ENCODE measurements around the gene PITPNC1.
"Not testable (repeated sequence)": the region's sequence is repeated elsewhere in the genome, so short reads cannot be mapped to it uniquely, and the experiment has no call there.

PITPNC1 gene

DNA sequence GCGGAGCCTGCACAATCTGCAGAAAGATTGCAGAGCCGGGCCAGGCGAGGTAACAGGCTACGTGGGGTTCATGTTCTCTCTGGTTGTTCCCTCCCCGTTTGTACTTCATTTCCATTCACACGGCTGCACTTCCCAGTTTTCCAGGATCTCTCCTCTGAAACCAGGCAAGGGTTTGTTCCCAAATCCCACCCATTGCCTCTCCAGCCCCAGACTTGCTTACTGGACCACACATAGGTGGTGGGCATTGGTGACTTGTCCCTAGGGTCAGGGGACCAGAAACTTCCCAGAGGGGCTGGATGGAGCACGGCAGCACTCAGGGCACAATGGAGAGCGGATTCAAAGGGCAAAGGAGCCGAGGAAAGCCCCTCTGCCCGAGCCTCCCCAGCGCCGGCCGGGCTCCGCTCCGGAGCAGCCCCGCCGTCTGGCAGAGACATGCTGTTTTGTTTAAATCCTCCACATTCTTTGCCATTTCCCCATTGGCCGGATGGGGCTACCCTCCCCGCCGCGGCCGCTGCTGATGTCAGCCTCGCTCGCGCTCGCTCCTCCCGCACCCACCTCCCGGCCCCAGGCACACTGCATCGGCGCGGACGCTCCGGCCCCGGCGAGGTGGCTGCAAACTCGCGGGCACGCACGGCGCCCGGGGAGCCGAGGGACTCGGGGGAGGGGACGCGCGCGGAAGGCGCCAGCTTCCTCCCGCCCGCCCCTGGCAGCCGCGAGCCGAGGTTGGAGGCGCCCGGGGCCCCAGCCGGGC lies at the start of gene PITPNC1:
Gene PITPNC1 (plus strand): TSS at position 545 of the 751 bp plus-strand sequence.
- peak; percentile 78 for DNase-seq

DNA sequence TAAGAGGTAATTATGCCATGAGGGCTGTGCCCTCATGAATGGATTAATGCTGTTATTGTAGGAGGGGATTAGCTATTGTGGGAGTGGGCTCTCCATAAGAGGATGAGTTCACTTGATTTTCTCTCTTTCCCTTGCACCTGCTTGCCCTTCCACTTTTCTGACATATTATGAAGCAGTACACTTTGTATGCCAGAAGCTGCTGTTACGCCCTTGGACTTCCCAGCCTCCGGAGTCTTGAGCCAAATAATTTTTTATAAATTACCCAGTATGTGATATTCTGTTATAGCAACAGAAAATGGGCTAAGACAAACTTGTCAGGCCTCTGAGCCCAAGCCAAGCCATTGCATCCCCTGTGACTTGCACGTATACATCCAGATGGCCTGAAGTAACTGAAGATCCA lies 49.1 kb upstream of the PITPNC1 start:
- no peak for DNase-seq

DNA sequence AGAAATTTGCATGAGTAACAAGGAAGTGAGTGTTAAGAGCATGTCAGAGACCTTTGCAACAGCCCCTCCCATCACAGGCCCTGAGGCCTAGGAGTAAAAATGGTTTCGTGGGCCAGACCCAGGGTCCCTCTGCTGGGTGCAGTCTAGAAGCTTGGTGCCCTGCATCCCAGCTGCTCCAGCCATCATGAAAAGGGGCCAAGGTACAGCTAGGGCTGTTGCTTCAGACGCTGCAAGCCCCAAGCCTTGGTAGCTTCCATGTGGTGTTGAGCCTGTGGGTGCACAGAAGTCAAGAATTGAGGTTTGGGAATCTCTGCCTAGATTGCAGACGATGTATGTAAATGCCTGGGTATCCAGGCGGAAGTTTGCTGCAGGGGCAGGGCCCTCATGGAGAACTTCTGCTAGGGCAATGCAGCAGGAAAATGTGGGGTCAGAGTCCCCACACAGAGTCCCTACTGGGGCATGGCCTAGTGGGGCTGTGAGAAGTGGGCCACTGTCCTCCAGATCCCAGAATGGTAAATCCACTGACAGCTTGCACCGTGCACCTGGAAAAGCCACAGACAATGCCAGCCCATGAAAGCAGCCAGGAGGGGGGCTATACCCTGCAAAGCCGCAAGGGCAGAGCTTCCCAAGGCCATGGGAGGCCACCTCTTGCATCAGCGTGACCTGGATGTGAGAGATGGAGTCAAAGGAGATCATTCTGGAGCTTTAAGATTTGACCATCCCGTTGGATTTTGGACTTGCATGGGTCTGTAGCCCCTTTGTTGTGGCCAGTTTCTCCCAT lies 45.5 kb upstream of the PITPNC1 start:
- DNase-seq = not testable (repeated sequence)

GRCh38 chr17:67332162-67332508 lies 44.9 kb upstream of the PITPNC1 start:
- not testable (repeated sequence) for DNase-seq

GRCh38 chr17:67335245-67335835 lies 41.7 kb upstream of the PITPNC1 start:
- DNase-seq = no peak

GRCh38 chr17:67336859-67337258 lies 40.2 kb upstream of the PITPNC1 start:
- no peak for DNase-seq

DNA sequence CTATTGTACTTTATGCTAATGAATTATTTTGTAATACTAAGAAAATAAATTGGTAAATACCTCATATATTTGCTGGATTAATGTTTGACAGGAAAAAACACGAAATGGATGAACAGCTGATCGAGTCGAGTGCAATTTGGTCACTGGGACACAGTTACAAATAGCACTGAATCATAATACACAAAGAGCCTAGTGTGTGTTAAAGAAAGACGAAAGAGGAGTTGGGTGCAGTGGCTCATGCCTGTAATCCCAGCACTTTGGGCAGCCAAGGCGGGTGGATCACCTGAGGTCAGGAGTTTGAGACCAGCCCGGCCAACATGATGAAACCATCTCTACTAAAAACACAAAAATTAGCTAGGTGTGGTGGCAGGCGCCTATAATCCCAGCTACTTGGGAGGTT lies 38.7 kb upstream of the PITPNC1 start:
- not testable (repeated sequence) for DNase-seq

GRCh38 chr17:67343237-67343636 lies 33.8 kb upstream of the PITPNC1 start:
- no peak for DNase-seq

DNA sequence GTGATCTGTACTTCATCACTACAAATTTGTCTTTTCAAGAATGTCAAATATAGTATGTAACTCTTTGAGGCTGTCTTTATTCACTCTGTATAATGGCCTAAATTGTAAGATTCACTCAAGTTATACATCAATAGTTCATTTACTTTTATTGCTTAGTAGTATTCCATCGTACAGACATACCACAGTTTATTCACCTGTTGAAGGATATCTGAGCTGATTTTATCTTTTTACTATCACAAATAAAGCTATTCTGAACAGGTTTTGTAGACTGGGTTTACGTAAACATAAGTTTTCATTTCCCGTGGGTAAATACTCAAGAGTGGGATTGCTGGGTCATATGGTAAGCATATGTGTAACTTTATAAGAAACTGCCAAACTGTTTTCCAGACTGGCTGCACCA lies 29.3 kb upstream of the PITPNC1 start:
- no peak for DNase-seq

DNA sequence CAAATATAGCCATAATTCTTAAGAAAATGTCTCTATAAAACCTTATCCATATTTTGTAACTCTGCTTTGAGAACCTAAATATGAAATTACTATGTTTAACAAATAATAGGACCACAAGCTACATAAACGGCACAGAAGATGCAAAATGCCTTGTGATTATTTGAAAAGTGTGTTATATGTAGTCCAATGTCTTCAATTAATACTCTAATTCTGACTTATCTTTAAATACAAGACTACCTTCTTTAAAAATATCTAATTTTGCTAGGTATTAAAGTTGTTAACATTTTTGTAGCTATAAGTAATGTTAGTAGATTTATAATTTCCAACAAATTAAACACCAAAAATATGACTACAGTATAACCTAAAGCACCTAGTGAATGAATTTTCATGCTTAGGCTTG lies 27.7 kb upstream of the PITPNC1 start:
- no peak for DNase-seq

- DNase-seq = no peak
These were observed 23.9 kb upstream of the PITPNC1 start for GRCh38 chr17:67353161-67353560.

DNA sequence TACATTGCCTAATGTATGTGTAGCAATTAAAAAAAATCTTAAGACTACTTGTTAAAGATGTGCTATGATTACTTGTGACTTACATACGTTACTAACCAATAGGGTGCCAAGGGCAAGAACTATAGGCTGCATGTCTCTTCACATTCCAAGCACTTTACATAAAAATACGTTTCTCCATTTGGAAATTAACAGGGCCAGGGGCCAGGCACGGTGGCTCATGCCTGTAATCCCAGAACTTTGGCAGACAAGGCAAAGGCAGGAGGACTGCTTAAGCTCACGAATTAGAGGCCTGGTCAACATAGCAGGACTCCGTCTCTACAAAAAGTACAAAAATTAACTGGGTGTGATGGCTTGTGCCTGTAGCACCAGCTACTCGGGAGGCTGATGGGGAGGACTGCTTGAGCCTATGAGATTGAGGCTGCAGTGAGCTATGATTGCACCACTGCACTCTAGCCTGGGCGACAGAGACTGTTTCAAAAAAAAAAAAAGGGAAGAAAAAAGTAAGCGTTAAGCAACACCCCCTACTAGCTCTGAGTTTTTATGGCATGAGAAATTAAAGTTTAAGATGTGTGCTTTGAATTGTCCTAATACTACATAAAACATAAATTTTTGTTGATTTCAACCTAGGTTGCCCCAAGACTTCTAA lies 23.0 kb upstream of the PITPNC1 start:
- no peak for DNase-seq

- no peak for DNase-seq
These were observed 18.5 kb upstream of the PITPNC1 start for GRCh38 chr17:67358612-67359011.

- peak; percentile 16 for DNase-seq
These were observed 16.9 kb upstream of the PITPNC1 start for GRCh38 chr17:67359960-67360791.

GRCh38 chr17:67360880-67361279 lies 16.2 kb upstream of the PITPNC1 start:
- DNase-seq = no peak

DNA sequence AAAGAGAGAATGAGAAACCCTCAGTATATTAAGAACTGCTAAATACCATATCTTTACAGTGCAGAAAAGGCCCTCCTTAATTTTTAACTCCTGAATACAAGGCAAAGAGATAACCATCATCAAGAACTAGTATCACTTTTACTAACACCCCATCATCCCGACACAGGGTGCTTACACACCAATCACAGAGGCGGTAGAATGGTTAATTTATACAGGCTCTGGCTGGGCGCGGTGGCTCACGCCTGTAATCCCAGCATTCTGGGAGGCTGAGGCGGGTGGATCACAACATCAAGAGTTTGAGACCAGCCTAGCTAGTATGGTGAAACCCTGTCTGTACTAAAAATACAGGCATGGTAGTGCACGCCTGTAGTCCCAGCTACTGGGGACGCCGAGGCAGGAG lies 14.9 kb upstream of the PITPNC1 start:
- DNase-seq = no peak

- DNase-seq = no peak
These were observed 12.0 kb upstream of the PITPNC1 start for GRCh38 chr17:67364847-67365737.

DNA sequence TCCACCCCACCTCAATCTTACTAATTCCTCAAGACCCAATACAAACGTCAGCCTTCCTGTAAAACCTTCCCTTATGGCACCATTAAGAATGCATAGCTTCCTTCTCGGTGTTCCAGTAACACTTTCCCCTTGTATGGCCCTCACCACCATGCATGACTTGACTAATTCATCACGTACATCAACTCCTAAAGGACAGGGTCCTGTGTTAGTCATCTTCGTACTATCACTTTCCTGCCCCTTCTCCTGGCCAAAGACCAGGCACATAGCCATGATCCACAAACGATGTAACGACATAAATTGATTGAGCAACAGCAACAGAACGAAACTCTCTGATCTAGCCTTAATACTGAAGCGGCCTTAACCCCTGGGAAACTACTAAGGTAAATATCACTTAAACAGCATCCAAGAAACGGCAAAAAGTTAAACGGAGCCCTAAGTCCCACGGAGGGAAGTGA lies 11.3 kb upstream of the PITPNC1 start:
- no peak for DNase-seq

DNA sequence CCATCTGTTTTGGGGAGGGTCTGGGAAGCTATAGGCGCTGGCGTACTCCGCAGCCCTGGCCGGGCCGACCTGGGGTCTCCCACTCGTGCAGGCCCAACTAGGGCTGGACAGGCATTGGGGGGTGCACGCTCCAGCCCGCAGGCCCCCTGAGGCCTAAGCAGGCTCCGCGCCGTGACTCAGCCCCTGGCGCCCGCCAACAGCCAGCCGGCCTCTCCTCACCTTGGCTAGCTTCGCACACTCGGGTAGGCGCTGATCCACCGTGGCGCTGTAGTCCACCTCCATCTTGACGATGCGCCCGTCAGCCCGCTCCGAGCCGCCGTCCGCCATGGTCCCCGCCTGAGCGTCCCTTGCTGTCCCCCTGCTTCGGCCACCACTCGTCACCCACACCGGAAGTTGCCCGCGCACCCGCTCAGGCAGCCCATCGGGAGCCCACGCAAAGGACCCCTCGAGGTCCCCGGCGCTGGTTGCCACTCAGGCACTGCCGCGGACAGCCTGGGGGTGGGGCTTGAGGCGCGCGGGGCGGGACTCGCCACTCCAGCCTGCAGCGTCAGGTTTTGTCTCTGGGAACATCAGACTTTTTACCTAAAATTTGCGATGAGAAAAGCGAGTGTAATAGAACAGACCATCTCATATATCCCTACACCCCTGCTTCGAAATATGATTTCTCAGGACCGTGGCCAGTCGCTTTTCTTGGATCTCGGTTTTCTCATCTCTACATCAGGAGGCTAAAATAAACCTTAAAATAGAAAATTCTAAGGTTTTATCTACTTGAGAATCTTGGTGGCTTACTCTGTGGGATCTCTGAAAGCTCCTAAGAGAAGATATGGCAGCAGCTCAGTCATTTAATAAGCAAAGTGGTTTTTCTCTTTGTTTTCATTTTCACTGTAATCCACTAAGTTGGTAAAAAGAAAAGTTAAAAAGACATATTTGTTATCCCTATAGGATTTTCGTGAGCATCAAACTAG lies 10.6 kb upstream of the PITPNC1 start, which contains the start of gene PSMD12:
Gene PSMD12 (minus strand): TSS at position 385 of the 965 bp plus-strand sequence. CDS start 58 bp downstream, at position 327.
- peak; percentile 87 for DNase-seq

GRCh38 chr17:67369676-67370075 lies 7.4 kb upstream of the PITPNC1 start:
- no peak for DNase-seq
